ENCODE data around the gene ALK. TPM values are rescaled to one million over a fixed set of nuclear protein-coding genes. Genes with fewer than 3 reads are reported as not detected.

The ALK gene
- total RNA-seq, 2 donors from 2014 or later: under 0.01 to 0.26 TPM

DNA sequence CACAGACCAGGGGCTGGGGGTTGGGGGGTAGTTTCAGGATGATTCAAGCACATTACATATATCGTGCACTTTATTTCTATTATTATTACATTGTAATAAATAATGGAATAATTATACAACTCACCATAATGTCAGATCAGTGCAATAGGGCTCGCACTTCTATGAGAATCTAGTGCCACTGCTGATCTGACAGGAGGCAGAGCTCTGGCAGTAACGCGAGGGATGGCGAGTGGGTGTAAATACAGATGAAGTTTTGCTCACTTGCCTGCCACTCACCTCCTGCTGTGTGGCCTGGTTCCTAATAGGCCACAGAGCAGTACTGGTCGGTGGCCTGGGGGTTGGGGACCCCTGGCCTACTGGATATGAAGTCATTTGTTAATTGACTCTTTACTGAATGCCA is 615.6 kb downstream of the ALK start:
- Histone ChIP-seq H3K27ac (no peak overlapping the region), H3K36me3 (replicated peaks in 1 of 2; ENCODE audit: insufficient read depth in 1 of 2, low read depth in 2 of 2) (no peaks in the 10 kb centered on the region), H3K9me3 (no peaks in the 10 kb centered on the region), H3K4me1 (peaks cover 32% of the 10 kb centered on the region), H3K4me3 (no peak overlapping the region), H3K27me3 (no peaks in the 10 kb centered on the region)
- TF ChIP-seq POLR2A (IDR thresholded peaks at IDR 0.05) (no peak), CTCF (IDR thresholded peaks at IDR 0.05) (no peak)
- intact Hi-C loops (cut with DNase I): no loop called here
- WGBS, 2 donors: 88 to 89% methylated on average over 6 of the region's 6 CpGs
- DNase-seq: no peak
- ATAC-seq: no peak

- Histone ChIP-seq H3K4me3 (no peak overlapping the region), H3K36me3 (replicated peaks in 1 of 2; ENCODE audit: insufficient read depth in 1 of 2, low read depth in 2 of 2) (no peaks in the 10 kb centered on the region), H3K27me3 (no peaks in the 10 kb centered on the region), H3K9me3 (no peaks in the 10 kb centered on the region), H3K27ac (no peak overlapping the region), H3K4me1 (peaks cover 21% of the 10 kb centered on the region)
- WGBS, 2 donors: 65 to 74% methylated on average over 4 of the region's 4 CpGs
- intact Hi-C loops (cut with DNase I): no loop called here
- TF ChIP-seq CTCF (IDR thresholded peaks at IDR 0.05): no peak
- no peak for TF ChIP-seq POLR2A (IDR thresholded peaks at IDR 0.05)
- DNase-seq (peak in 2 of 4 donors; percentile 10 to 26), ATAC-seq (no peak)
Measured at GRCh38 chr2:29304399-29305060, 616.9 kb downstream of the ALK start.

- WGBS, 2 donors: 77 to 83% methylated on average over 10 of the region's 10 CpGs
- intact Hi-C loops (cut with DNase I): no loop called here
- TF ChIP-seq CTCF (IDR thresholded peaks at IDR 0.05) (no peak), POLR2A (IDR thresholded peaks at IDR 0.05) (no peak)
Measured at GRCh38 chr2:29296585-29296984, 624.8 kb downstream of the ALK start.

GRCh38 chr2:29295845-29296244 is 625.5 kb downstream of the ALK start:
- Histone ChIP-seq H3K9me3 (no peaks in the 10 kb centered on the region), H3K4me3 (no peak overlapping the region), H3K4me1 (no peaks in the 10 kb centered on the region), H3K27me3 (no peaks in the 10 kb centered on the region), H3K36me3 (replicated peaks in 1 of 2; ENCODE audit: insufficient read depth in 1 of 2, low read depth in 2 of 2) (no peaks in the 10 kb centered on the region), H3K27ac (no peak overlapping the region)
- peak in 6 of 7 experiments; percentile 22 to 70 (median 52) for TF ChIP-seq CTCF (IDR thresholded peaks at IDR 0.05)
- no peak for TF ChIP-seq POLR2A (IDR thresholded peaks at IDR 0.05)
- DNase-seq (peak; percentile 24 to 62 (median 51)), ATAC-seq (peak; percentile 50)
- WGBS, 2 donors: 13 to 27% methylated on average over 4 of the region's 4 CpGs
- intact Hi-C loops (cut with DNase I): no loop called here

More at GRCh38 chr2:29296585-29296984, 624.8 kb downstream of the ALK start:
- no peaks in the 10 kb centered on the region for H3K36me3 ChIP-seq (replicated peaks in 1 of 2; ENCODE audit: insufficient read depth in 1 of 2, low read depth in 2 of 2)
- DNase-seq: no peak
- no peak for ATAC-seq
- H3K27me3 ChIP-seq: no peaks in the 10 kb centered on the region
- no peak overlapping the region for H3K27ac ChIP-seq
- H3K9me3 ChIP-seq: no peaks in the 10 kb centered on the region
- H3K4me3 ChIP-seq: no peak overlapping the region
- H3K4me1 ChIP-seq: no peaks in the 10 kb centered on the region
